SIG-M5 treated with dmso at 0.1 percent for 504 hours (cell line): Measurements from ENCODE around the gene HAGHL.
A peak's percentile ranks its signal among the peaks of the same experiment; 100 is the strongest.

Source experiments
- DNase-seq: peaks from one replicate; lab custom pipeline; 2025; ENCODE audit not compliant: unreplicated experiment; lab: John Stamatoyannopoulos, UW

Gene HAGHL, protein sequence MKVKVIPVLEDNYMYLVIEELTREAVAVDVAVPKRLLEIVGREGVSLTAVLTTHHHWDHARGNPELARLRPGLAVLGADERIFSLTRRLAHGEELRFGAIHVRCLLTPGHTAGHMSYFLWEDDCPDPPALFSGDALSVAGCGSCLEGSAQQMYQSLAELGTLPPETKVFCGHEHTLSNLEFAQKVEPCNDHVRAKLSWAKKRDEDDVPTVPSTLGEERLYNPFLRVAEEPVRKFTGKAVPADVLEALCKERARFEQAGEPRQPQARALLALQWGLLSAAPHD

DNA sequence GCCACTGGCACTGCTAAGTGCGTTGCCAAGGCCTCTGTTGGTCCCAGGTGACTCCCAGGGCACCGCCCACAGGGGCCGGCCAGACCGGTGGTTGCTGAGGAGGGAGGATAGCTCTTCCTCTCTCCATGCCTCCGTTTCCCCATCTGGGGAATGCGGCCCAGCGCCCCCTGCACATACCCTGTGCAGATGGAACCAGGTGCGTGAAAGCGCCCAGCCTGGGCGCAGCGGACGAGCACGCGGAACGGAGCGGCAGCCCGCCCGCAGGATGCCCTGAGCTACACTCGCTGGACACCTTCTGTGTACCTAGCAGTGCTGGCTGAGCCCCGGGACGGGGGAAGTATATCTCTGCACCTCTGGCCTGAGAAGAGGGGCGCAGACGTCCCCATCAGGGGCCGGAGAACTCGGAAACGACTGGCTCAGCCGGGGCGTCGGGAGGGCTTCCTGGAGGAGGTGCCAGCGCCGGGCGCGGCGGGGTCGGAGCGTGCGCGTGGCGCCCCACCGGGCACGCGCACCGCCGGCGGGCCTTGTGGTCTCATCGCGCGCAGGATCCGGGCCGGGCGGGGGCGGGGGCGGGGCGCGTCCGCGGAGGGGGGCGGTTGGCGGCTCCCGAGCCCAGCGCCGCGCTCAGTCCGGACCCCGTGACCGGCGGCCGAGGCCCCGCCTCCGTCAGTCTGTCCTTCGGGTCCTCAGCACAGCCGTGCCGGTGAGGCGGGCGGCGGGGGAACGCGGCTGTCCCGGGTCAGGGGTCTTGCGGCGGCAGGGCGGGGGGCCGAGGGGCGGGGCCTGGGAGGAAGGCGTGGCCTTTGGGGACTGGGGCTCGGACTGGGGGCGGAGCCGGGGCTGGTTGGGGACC lies at the start of gene HAGHL, which contains the start of gene CCDC78:
Gene HAGHL (plus strand): TSS at position 669 of the 853 bp plus-strand sequence. CDS start 404 bp downstream, outside the sequence.
Gene CCDC78 (minus strand): TSS at position 6 of the 853 bp plus-strand sequence. CDS start 76 bp downstream, outside the sequence.
- peak; percentile 68 for DNase-seq

DNA sequence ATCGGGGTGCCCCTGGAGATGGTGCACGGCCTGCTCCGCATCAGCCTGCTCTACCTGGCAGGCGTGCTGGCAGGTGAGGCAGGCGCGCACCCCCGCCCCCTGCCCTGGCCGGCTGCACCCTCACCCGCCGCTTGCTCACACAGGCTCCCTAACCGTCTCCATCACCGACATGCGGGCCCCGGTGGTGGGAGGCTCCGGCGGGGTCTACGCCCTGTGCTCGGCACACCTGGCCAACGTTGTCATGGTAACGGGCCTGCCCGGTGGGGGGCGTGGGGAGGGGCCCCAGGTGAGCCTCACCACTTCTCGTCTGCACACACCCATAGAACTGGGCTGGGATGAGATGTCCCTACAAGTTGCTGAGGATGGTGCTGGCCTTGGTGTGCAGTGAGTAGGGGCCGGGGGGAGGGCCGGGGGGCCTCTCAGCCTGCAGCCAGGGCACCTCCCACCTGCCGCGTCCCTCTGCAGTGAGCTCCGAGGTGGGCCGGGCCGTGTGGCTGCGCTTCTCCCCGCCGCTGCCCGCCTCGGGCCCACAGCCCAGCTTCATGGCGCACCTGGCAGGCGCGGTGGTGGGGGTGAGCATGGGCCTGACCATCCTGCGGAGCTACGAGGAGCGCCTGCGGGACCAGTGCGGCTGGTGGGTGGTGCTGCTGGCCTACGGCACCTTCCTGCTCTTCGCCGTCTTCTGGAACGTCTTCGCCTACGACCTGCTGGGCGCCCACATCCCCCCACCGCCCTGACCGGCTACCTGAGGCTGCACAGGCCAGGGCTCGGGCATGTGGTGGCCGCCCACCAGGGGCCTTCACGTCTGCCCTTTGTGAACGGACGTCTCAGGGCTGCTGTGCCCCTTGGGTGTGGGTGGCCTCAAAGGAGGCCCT lies 49.4 kb upstream of the HAGHL start:
- DNase-seq: no peak

DNA sequence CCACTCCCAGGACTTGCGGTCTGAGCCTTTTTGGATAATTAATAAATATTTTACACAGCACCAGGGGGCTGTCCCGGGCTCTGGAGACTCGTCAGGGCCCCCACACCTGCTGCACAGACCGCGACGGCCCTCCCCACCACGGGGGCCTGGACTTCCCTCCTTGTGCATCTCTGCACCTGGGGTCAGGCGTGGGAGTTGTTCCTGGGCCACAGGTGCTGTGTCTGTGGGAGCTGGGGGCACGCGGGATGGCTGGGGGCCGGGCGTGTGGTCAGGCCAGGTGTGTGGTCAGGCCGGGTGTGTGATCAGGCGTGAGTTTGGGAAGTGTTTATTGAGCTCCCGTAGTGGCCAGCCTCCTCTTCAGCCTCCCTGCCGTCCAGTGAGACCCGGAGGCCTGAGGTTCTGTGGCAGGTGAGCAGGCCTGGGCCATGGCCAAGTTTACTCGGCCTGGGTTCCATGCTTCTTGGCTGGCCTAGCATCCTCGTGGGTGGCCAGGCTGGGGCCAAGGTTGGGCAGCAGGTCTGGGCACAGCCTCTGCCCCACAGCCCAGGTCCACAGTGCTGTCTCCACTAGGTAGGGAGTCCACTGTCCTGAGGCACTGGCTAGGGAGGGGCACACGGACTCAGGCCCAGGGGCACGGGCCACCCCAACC lies 48.6 kb upstream of the HAGHL start:
- DNase-seq: no peak

DNA sequence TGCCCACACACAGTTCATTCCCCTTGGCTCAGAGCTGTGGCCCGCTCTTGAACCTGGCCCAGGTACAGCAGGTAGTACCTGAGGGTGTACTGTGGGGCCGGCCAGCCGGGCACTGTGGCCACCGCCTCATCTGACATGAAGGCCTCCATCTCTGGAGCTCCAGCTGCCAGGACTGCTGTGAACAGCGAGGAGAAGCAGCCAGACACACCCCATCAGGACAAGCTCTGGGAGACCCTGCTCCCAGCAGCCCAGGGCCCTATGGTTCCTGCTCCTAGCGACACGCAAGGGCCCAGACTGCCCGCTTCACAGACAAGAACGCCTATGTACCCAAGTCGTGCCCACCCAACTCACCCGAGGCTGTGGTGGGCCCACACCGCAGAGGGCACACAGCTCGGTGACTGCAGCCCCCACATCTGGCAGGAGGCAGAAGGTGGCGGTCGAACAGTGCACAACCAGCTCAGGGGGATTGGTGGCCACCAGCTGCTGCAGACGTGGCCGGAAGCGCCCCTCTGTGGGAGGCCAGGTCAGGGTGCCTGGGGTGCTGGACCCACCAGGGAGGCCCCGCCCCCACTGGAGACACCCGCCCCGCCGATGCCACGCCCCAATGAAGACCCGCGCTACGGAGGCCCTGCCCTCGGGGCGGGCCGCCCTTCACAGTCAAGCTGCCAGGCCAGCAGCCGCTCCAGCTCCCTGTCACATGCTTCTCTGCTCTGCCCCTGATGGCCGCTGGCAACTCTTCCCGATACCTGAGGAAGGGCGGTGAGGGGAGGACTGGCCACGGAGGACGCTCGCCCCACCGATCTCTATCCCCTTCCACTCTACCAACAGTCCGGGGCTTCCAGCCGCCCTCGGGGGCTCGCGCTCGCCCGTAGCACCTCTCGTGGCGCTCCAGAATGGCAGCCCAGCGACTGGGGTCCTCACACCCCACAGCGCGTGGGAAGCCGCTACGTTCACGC lies 47.8 kb upstream of the HAGHL start:
- DNase-seq: peak; percentile 40

DNA sequence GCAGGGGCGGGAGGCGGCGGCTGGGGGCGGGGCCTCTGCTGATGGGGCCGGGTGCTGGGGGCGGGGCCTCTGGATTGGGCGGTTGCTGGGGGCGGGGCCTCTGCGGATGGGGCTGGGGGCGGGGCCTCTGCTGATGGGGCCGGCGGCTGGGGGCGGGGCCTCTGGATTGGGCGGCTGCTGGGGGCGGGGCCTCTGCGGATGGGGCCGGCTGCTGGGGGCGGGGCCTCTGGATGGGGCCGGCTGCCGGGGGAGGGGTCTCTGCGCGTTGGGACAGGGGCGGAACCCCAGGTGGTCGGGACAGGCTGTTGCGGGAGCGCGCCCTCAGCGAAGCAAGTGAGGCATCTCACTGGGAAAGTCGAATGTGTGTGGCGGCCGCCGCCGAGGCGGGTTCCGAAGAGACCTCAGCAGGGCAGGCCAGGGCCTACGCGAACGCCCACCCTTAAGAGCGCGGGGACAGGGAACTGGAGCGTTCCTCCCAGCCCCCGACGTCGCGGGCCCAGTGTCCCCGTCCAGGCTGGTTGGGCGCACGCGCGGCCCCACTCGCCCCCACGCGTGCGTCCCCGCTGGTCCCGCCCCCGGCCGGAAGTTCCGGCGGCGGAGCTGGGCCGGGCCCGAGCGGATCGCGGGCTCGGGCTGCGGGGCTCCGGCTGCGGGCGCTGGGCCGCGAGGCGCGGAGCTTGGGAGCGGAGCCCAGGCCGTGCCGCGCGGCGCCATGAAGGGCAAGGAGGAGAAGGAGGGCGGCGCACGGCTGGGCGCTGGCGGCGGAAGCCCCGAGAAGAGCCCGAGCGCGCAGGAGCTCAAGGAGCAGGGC lies 46.9 kb upstream of the HAGHL start, which contains the start of gene STUB1:
Gene STUB1 (plus strand): TSS at position 597 of the 811 bp plus-strand sequence. CDS start 116 bp downstream, at position 713.
- DNase-seq: peak; percentile 83

DNA sequence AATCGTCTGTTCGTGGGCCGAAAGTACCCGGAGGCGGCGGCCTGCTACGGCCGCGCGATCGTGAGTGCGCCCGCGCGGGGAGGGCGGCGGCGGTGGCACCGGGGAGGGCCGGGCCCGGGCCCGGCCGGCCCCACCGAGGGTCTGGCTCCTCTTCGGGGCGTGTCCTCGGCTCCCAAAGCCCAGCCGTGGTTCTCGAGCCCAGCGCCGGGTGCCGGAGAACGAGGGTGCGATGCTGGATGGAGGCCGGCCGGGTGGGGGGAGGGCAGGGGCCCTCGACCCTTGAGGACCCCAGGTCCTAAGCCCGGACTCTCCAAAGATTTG lies 46.3 kb upstream of the HAGHL start:
- no peak for DNase-seq

DNA sequence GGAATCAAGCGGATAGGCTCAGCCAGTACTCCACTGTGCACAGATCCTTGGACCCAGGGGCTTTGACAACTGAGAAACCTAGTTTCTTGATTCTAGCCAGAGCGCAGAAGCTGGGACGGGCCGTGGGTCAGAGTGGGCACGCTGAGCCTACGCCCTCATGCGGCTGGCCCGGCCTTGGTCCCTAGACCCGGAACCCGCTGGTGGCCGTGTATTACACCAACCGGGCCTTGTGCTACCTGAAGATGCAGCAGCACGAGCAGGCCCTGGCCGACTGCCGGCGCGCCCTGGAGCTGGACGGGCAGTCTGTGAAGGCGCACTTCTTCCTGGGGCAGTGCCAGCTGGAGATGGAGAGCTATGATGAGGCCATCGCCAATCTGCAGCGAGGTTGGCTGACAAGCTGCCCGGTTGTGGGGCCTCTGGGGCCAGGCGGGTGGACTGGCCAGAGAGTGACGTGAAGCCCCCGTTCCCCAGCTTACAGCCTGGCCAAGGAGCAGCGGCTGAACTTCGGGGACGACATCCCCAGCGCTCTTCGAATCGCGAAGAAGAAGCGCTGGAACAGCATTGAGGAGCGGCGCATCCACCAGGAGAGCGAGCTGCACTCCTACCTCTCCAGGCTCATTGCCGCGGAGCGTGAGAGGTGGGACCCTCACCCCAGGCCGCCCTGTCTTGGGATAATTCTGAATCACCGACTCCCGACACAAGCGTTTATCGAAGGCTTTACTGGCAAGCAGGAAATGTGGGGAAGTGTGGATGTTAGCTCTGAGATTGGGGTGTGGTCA lies 45.8 kb upstream of the HAGHL start:
- no peak for DNase-seq

DNA sequence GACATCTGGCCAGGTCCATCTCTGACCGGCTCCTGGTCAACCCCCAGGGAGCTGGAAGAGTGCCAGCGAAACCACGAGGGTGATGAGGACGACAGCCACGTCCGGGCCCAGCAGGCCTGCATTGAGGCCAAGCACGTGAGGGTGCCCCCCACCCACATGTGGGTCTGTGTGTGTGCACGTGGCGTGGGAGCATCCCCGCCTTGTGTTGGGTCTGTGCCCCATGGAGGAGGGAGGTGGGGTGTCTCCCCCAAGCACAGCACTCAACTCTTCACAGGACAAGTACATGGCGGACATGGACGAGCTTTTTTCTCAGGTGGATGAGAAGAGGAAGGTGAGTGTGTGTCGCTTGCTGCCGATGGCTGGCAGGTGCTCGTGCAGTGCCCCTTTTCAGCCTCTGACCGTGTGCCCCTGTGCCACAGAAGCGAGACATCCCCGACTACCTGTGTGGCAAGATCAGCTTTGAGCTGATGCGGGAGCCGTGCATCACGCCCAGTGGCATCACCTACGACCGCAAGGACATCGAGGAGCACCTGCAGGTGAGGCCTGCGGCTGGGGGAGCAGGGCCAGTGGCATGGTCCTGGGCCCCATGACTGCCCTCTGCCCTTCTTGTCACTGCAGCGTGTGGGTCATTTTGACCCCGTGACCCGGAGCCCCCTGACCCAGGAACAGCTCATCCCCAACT lies 45.0 kb upstream of the HAGHL start:
- DNase-seq: no peak

DNA sequence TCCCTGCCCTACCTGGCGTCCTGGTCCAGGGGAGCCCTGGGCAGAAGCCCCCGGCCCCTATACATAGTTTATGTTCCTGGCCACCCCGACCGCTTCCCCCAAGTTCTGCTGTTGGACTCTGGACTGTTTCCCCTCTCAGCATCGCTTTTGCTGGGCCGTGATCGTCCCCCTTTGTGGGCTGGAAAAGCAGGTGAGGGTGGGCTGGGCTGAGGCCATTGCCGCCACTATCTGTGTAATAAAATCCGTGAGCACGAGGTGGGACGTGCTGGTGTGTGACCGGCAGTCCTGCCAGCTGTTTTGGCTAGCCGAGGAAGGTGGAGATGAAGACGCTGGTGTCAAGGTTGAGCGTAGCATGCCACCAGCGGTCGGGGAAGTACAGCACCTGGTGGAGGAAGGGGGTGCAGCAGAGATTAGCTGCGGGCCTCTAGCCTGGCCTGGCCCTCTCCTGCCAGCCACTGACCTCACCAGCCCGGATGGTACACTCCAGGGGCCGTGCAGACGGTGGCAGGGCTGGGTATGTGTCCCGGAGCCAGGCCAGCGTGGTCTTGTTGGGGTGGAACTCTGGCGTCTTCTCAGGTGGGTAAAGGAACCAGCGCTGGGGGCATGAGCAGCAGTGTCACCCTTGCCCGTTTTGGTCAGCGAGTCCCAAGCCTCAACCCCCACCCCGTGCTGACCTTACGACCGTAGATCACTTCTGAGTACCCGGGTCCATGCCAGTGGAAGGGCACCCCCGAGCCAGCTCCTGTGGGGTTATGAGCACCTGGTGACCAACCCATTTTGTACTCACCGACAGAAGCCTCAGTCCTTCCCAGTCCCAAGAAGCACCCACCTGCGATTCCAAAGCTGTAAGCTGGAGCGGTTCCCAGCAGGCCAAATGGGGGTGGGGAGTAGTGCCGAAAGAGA lies 44.2 kb upstream of the HAGHL start:
- no peak for DNase-seq

DNA sequence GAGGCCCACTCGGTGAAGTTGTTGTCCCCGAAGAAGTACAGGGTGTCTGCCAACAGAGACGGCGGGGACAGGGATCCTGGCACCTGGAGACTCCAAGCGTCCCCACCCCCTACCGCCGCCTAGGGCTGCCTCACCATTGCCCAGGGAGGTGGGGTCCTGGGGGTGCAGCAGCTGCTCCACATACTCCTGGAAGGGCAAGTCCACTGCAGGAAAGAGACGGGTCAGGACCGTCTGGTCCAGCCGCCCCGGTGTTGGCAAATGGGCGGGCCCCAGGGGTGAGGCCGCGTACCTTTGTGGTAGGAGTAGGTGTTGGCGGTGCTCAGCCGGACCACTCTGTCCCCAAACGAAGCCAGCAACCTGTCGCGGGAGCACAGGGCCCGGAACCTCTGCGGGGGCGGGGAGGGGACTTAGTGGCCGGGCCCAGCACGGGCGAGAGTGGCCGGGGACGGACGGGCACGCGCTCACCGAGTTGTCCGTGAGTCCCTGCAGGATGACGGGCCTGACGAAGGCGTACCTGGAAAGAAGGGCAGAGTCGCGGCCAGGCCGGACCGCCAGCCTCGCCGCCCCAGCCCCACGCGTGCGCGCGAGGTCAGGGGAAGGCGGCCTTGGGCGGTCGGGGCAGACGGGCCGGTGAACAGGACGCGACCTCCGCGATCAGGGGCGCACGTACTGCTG lies 43.4 kb upstream of the HAGHL start:
- DNase-seq: no peak

DNA sequence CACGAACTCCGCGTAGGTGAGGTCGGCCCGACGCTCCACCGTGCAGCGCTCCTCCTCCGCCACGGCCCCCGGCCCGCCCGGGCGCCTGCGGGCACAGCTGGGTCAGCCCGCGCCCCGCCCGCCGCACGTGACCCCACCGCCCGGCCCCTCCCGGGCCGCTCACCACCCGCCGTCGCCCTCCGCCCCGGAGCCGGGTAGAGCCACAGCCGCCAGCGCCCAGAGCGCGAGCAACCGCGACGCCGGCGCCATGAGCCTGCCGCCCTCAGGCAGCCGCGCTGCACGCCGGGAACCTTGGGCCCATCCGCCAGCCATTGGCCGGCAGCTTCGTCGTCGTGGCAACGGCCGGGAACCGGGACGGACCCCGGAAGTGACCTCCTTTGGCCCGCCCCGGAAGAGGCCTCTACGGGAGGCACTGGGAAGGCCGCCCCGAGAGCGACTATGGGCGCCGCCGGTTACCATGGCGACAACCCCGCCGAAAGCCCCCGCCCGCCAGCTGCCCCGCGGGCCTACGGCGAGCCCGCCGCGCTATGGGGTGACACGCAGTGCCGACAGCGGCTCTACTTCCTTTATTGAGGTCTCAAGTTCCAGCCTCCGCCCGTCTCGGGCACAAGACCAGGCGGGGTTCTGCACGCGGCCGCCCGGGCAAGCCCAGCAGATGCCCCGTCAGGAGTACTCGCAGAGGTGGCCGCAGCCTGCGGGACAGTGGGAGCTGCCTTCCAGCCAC lies 42.7 kb upstream of the HAGHL start, which contains the start of gene JMJD8:
Gene JMJD8 (minus strand): TSS at position 264 of the 724 bp plus-strand sequence. CDS start 15 bp downstream, at position 249.
- peak; percentile 90 for DNase-seq

DNA sequence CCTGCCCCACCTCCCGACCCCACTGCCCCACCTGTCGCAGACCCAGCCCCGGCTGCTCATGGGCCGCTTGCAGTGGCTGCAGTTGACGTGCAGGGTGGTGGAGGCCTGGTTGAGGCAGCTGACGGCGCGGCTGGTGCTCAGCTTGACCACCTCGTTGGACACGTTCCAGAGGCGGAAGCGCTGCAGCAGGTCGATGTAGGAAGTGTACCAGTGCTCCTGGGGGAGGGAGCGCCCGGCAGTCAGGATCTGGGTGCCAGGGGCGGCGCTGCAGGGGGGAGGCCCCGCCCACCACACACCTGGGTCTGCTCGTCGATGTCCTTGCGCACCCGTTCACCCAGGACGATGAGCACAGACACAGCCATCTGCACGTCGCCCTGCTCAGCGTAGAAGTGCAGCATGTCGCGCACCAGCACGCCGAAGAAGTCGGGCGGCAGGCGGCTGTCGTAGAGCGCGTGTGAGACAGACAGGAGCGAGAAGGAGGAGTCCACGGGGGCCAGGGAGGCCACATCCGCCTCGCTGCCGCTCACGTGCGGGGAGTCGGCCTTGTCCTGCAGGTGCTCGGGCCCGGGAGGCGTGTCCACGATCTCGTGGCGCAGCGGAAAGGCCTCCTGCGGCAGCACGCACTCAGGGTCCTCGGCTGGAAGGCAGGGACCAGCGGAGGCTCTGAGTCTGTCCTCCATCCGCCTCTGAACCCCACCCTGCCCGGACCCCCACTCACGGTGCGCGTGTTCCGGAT lies 41.8 kb upstream of the HAGHL start:
- no peak for DNase-seq

DNA sequence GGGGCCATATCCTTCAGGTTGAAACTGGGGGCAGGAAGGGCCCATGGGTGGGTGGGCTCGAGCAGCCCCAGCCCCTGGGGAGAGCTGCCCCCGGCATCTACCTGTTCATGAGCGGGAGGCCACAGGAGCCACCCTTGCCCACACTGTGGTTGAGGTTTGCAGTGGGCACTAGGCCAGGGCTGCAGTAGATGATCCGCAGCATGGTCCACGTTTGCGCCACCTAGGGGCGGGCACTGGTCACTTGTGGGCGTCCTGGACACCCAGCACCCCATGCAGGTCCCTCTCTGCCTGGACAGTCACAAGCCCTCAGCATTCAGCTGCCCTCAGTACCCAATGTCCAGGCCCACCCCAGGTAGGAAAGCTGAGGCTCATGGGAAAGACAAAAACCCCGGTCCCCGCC lies 40.9 kb upstream of the HAGHL start:
- no peak for DNase-seq
